Naive thymus-derived CD4-positive, alpha-beta T cell (primary cell): ENCODE measurements around the gene APP. TPM values are rescaled to one million over a fixed set of nuclear protein-coding genes. Genes with fewer than 3 reads are reported as not detected.
A peak's percentile ranks its signal among the peaks of the same experiment; 100 is the strongest.

Experiments
- ATAC-seq: fragments of 150-1000 bp; cut with Tn5 transposase; 2 replicates; pipeline ENCODE4 v1.10.0; 2021; ENCODE audit warnings: mild to moderate bottlenecking, moderate library complexity
- CTCF ChIA-PET: fragments of 350-600 bp; sonication (Branson Sonifier 250); formaldehyde crosslinking; loops from one replicate; lab custom pipeline; 2021; ENCODE audit warnings: antibody characterized with exemption; lab: Charles Lee
- POLR2A ChIA-PET: fragments of 350-600 bp; sonication (Branson Sonifier 250); formaldehyde crosslinking; loops from one replicate; lab custom pipeline; 2021; ENCODE audit warnings: antibody characterized with exemption, inconsistent platforms; lab: Charles Lee
- DNase-seq, 9 donors: peaks; one replicate each; pipeline versions ENCODE4 v3.0.0 to v3.0.0-alpha.2; 2020 to 2022; ENCODE audit warnings: mixed read lengths in 1 of 9
- H3K27ac ChIP-seq: one replicate; pipeline ENCODE4 v1.7.0; 2013; ENCODE audit warnings: mild to moderate bottlenecking, low read depth, low read length, moderate library complexity
- H3K27me3 ChIP-seq, 2 donors: one replicate each; pipeline ENCODE4 v1.7.0; 2013; ENCODE audit warnings: low read length in 2 of 2, mild to moderate bottlenecking in 2 of 2, moderate library complexity in 2 of 2; ENCODE audit not compliant: control insufficient read depth in 2 of 2, insufficient read depth in 2 of 2
- H3K36me3 ChIP-seq, 3 experiments: 1 replicate in 2 of 3; 2 replicates in 1 of 3; pipeline ENCODE4 v1.7.0; 2013; ENCODE audit warnings: low read length in 3 of 3, mild to moderate bottlenecking in 3 of 3, moderate library complexity in 1 of 3; ENCODE audit not compliant: insufficient read depth in 3 of 3, control insufficient read depth in 2 of 3
- H3K4me1 ChIP-seq, 2 donors: one replicate each; pipeline ENCODE4 v1.7.0; 2013; ENCODE audit warnings: low read length in 2 of 2, mild to moderate bottlenecking in 2 of 2, moderate library complexity in 1 of 2; ENCODE audit not compliant: control insufficient read depth in 2 of 2, insufficient read depth in 2 of 2
- H3K4me3 ChIP-seq: 2 replicates; pipeline ENCODE4 v1.7.0; 2013; ENCODE audit warnings: mild to moderate bottlenecking, low read length
- H3K9me3 ChIP-seq, 3 experiments: 1 replicate in 2 of 3; 2 replicates in 1 of 3; pipeline ENCODE4 v1.7.0; 2013; ENCODE audit warnings: low read length in 3 of 3; ENCODE audit not compliant: control insufficient read depth in 2 of 3
- H3K27ac Mint-ChIP-seq, 9 donors: one replicate each; pipeline ENCODE4 v1.8.0; 2020 to 2022; ENCODE audit warnings: mixed read lengths in 9 of 9, mild to moderate bottlenecking in 8 of 9, moderate library complexity in 5 of 9, inconsistent platforms in 2 of 9
- H3K27me3 Mint-ChIP-seq, 5 donors: one replicate each; pipeline ENCODE4 v1.8.0; 2021 to 2022; ENCODE audit warnings: mixed read lengths in 5 of 5, mild to moderate bottlenecking in 1 of 5
- H3K36me3 Mint-ChIP-seq, 5 donors: one replicate each; pipeline ENCODE4 v1.8.0; 2020 to 2022; ENCODE audit warnings: mixed read lengths in 5 of 5, mild to moderate bottlenecking in 3 of 5, inconsistent platforms in 1 of 5
- H3K4me1 Mint-ChIP-seq, 7 donors: one replicate each; pipeline ENCODE4 v1.8.0; 2020 to 2022; ENCODE audit warnings: mixed read lengths in 7 of 7, mild to moderate bottlenecking in 3 of 7, inconsistent platforms in 1 of 7
- H3K4me3 Mint-ChIP-seq, 10 donors: one replicate each; pipeline ENCODE4 v1.8.0; 2020 to 2022; ENCODE audit warnings: mild to moderate bottlenecking in 10 of 10, mixed read lengths in 10 of 10, moderate library complexity in 6 of 10, inconsistent platforms in 2 of 10
- H3K9me3 Mint-ChIP-seq, 11 donors: one replicate each; pipeline ENCODE4 v1.8.0; 2020 to 2022; ENCODE audit warnings: mixed read lengths in 11 of 11, mild to moderate bottlenecking in 4 of 11, inconsistent platforms in 1 of 11, moderate library complexity in 1 of 11
- intact Hi-C, 2 donors: fragments of 100-400 bp; cut with micrococcal nuclease; formaldehyde crosslinking; loops; one replicate each; pipeline ENCODE4 v1.15.1; 2023
- polyA plus RNA-seq, 2 donors: library from polyadenylated mRNA; unstranded; fragments of 300-500 nt; fragmentation: Illumina TruSeq; gene quantifications; one replicate each; pipeline ENCODE4 v1.2.3, GENCODE V29; 2021
- total RNA-seq, 6 experiments: library from RNA in 5 of 6; stranded (reverse) in 5 of 6; gene quantifications; 1 replicate in 5 of 6; 2 replicates in 1 of 6; pipeline ENCODE4 v1.2.3 and lab custom pipeline; 2021 to 2026

The APP gene
- total RNA-seq = 10 to 100 TPM; 43.1 to 68.0 (median 56.2) TPM
- 10 to 100 TPM; 19.8 to 24.8 TPM for polyA plus RNA-seq
- total RNA-seq (lab: John Stamatoyannopoulos, UW) = 75.6 reads per million, percentile 79 among the genes with 10 or more reads in this experiment

DNA sequence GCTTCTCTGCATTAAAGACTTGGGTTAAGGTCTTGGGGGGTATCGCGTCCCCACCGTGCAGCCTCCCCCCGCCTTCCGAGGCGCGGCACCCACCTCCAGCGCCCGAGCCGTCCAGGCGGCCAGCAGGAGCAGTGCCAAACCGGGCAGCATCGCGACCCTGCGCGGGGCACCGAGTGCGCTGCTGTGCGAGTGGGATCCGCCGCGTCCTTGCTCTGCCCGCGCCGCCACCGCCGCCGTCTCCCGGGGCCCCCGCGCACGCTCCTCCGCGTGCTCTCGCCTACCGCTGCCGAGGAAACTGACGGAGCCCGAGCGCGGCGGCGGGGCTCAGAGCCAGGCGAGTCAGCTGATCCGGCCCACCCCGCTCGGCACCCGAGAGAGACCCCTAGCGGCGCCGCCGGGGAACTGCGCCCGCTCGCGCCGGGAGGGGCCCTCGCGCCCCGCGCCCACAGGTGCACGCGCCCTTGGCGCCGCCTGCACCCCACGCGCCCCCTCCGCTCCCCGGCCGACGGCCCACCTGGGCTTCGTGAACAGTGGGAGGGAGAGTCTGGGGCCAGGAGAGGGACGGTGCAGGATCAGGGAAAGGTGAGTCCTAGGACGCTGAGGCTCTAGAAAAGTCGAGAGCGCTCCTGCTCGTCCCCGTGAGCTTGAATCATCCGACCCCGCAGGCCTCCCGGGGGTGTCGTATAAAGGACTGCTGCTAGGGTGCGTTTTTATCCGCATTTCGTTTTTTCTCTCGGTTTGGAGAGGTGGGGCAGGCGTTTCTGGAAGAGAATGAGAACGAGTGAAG is at the start of gene APP:
Gene APP, minus strand, starts transcription at position 300 of the 787 bp plus-strand sequence. Its CDS starts 150 bp downstream, at position 150.
- Mint-ChIP-seq H3K4me1 (peaks cover 5 to 37% (median 22%) of the 10 kb centered on the region in 7 donors), H3K27me3 (no peaks in the 10 kb centered on the region), H3K36me3 (no peaks in the 10 kb centered on the region), H3K4me3 (peak within 1 kb of the TSS; percentile 91 to 99 (median 96)), H3K9me3 (no peaks in the 10 kb centered on the region), H3K27ac (peak within 1 kb of the TSS; percentile 68 to 94 (median 79))
- POLR2A ChIA-PET = interaction anchor here (0.6 to 1.1 kb wide), 4 partner anchors 99 to 436 kb away, joined by 3 to 4 read pairs (median 4); partner anchors contain the start of genes ATP5PF and GABPA
- peak; percentile 95 for ATAC-seq
- Histone ChIP-seq H3K36me3 (peaks cover 0 to 13% (median 0%) of the 10 kb centered on the region in 3 experiments), H3K4me1 (peaks cover 0 to 6% of the 10 kb centered on the region in 2 donors), H3K27me3 (no peaks in the 10 kb centered on the region), H3K9me3 (no peaks in the 10 kb centered on the region), H3K4me3 (peak within 1 kb of the TSS; percentile 67), H3K27ac (peak within 1 kb of the TSS; percentile 68)
- CTCF ChIA-PET = interaction anchor here (0.6 to 2.8 kb wide), 10 partner anchors 43 to 574 kb away, joined by 3 to 15 read pairs (median 4); partner anchors contain the start of genes ATP5PF and GABPA
- DNase-seq = peak; percentile 81 to 99 (median 91)
- intact Hi-C loops = loop anchor here (1.0 to 10.0 kb wide), 10 partner anchors 100 to 608 kb away; partner anchors contain the start of genes ATP5PF (in 1 of the 2) and GABPA (in 1 of the 2)

DNA sequence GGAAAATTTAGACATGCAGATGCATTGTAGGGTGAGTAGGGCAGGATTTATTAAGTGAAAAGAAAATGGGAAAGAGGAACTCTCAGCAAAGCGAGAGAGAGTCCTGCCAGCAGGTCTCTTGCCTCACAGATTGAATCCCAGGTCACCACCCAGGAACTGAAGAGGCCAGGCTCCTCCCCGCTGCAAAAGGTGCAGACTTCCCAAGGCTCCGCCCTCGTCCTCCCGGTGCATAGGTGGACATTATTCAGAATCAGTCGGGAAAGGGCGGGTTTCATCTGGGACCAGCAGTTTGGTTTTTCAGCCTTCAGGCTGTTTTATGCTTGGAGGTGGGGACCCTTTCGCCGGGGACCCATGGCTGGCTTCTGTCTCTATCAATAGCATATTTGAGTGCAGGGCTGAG is 41.6 kb upstream of the APP start:
- Mint-ChIP-seq H3K36me3 (peaks cover 0 to 2% (median 0%) of the 10 kb centered on the region in 5 donors), H3K27me3 (peaks cover 0 to 4% (median 3%) of the 10 kb centered on the region in 5 donors), H3K4me3 (no peak overlapping the region), H3K4me1 (no peaks in the 10 kb centered on the region), H3K27ac (no peak overlapping the region), H3K9me3 (peaks cover 0 to 2% (median 2%) of the 10 kb centered on the region in 11 donors)
- no peaks in the 10 kb centered on the region for H3K9me3 ChIP-seq
- ChIA-PET POLR2A (no interaction called here), CTCF (no interaction called here)
- intact Hi-C loops = no loop called here
- H3K4me1 ChIP-seq = no peaks in the 10 kb centered on the region
- H3K36me3 ChIP-seq = no peaks in the 10 kb centered on the region
- no peaks in the 10 kb centered on the region for H3K27me3 ChIP-seq
- DNase-seq = no peak
- no peak overlapping the region for H3K27ac ChIP-seq
- H3K4me3 ChIP-seq = no peak overlapping the region
- ATAC-seq = no peak

DNA sequence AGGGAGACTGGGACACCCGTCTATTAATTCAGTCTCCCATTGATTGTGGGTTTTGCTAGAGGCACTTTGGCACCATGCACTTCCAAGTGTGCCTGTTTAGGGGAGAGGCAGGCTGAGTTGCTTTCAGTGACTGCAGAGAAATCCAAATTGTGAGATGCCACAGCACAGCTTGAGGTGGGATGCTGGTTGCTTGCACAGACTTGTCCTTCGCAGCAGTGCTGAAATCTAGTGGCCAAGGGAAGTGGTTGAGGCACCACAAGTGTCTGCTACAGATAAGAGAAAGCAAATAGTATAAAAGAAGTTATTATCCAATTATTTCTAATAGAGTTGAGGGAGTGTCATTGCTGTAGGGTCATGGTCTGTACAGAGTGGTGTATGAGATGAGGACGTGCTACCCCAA is 40.0 kb upstream of the APP start:
- no peaks in the 10 kb centered on the region for H3K36me3 ChIP-seq
- no peaks in the 10 kb centered on the region for H3K9me3 Mint-ChIP-seq
- no peaks in the 10 kb centered on the region for H3K36me3 Mint-ChIP-seq
- intact Hi-C loops = no loop called here
- H3K9me3 ChIP-seq = no peaks in the 10 kb centered on the region
- no peak overlapping the region for H3K4me3 ChIP-seq
- no peaks in the 10 kb centered on the region for H3K4me1 ChIP-seq
- no peak for DNase-seq
- ChIA-PET POLR2A (no interaction called here), CTCF (no interaction called here)
- H3K27ac Mint-ChIP-seq = no peak overlapping the region
- no peaks in the 10 kb centered on the region for H3K4me1 Mint-ChIP-seq
- H3K27me3 ChIP-seq = no peaks in the 10 kb centered on the region
- ATAC-seq = no peak
- H3K27ac ChIP-seq = no peak overlapping the region
- H3K27me3 Mint-ChIP-seq = peaks cover 0 to 5% (median 0%) of the 10 kb centered on the region in 5 donors
- no peak overlapping the region for H3K4me3 Mint-ChIP-seq

DNA sequence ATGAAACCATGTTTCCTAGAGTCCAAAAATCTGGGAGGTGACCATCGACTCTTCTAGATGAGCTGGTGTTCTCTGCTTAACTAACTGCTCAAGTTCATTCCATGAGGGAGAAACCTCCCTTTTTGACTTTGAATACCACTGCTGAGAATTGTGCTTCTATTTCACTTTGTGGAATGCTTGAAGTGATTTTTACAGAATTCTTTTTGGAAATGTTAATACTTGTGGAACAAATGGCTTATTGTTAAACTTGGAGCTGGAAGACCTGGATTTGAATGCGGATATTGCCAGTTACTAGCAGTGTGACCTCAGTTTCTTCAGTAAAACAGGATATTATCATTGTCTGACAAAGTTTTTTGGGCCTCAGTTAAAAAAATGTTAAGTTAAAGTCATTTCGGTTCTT is 36.5 kb upstream of the APP start:
- ATAC-seq (no peak), DNase-seq (no peak)
- ChIA-PET POLR2A (no interaction called here), CTCF (no interaction called here)
- no peak overlapping the region for H3K27ac Mint-ChIP-seq
- H3K4me3 ChIP-seq = no peak overlapping the region
- H3K4me1 Mint-ChIP-seq = no peaks in the 10 kb centered on the region
- H3K9me3 Mint-ChIP-seq = no peaks in the 10 kb centered on the region
- no peak overlapping the region for H3K27ac ChIP-seq
- no peaks in the 10 kb centered on the region for H3K4me1 ChIP-seq
- no peaks in the 10 kb centered on the region for H3K36me3 Mint-ChIP-seq
- no peaks in the 10 kb centered on the region for H3K9me3 ChIP-seq
- H3K27me3 Mint-ChIP-seq = peaks cover 0 to 5% (median 0%) of the 10 kb centered on the region in 5 donors
- no peaks in the 10 kb centered on the region for H3K36me3 ChIP-seq
- intact Hi-C loops = no loop called here
- H3K27me3 ChIP-seq = no peaks in the 10 kb centered on the region
- no peak overlapping the region for H3K4me3 Mint-ChIP-seq

DNA sequence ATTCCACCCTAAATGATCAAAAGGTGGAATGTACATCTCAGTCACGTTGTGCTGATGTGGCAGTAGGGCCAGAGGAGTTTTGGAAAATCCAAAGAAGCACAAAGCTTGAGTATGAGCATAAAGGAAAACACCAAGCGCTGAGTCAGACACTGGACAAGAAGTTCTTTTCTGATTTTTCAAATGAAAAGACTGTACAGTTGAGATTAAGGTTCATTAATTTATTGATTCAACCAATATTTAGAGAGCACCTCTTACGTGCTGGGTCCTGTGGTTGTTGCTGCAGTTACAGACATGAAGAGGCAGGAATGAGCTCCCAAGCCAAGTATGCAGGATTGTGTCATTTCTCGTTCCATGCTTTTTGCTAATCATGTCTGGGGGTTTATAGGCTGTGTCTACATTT is 28.9 kb upstream of the APP start:
- no peaks in the 10 kb centered on the region for H3K4me1 ChIP-seq
- Mint-ChIP-seq H3K36me3 (no peaks in the 10 kb centered on the region), H3K9me3 (no peaks in the 10 kb centered on the region), H3K4me1 (no peaks in the 10 kb centered on the region), H3K27ac (no peak overlapping the region), H3K4me3 (no peak overlapping the region), H3K27me3 (no peaks in the 10 kb centered on the region)
- DNase-seq (no peak), ATAC-seq (no peak)
- H3K27ac ChIP-seq = no peak overlapping the region
- H3K36me3 ChIP-seq = no peaks in the 10 kb centered on the region
- intact Hi-C loops = no loop called here
- no peaks in the 10 kb centered on the region for H3K27me3 ChIP-seq
- POLR2A ChIA-PET = no interaction called here
- CTCF ChIA-PET = no interaction called here
- no peaks in the 10 kb centered on the region for H3K9me3 ChIP-seq
- no peak overlapping the region for H3K4me3 ChIP-seq

DNA sequence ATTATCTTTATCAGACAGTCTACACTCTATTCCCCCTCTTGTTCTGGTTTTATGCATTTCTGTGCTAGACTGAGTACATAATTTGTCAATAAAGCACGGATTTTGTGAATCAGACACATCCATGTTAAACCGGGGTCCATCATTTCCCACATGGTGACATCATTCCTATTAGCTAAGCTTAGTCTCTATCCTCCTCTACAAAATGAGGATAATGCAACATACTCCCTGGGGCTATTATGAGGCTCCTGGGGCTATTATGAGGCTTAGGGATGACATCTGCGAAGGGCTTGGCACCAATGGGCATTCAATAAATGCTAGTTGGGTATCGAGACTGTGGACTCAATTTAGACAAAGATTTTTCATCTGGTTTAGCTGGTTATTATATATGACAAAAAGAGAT is 25.1 kb upstream of the APP start:
- ATAC-seq (no peak), DNase-seq (no peak)
- H3K9me3 Mint-ChIP-seq = no peaks in the 10 kb centered on the region
- ChIA-PET CTCF (no interaction called here), POLR2A (no interaction called here)
- no peak overlapping the region for H3K4me3 Mint-ChIP-seq
- Histone ChIP-seq H3K4me1 (no peaks in the 10 kb centered on the region), H3K9me3 (no peaks in the 10 kb centered on the region), H3K27ac (no peak overlapping the region), H3K27me3 (no peaks in the 10 kb centered on the region), H3K4me3 (no peak overlapping the region), H3K36me3 (no peaks in the 10 kb centered on the region)
- intact Hi-C loops = no loop called here
- no peaks in the 10 kb centered on the region for H3K4me1 Mint-ChIP-seq
- H3K36me3 Mint-ChIP-seq = peaks cover 0 to 3% (median 0%) of the 10 kb centered on the region in 5 donors
- H3K27ac Mint-ChIP-seq = no peak overlapping the region
- peaks cover 0 to 3% (median 0%) of the 10 kb centered on the region in 5 donors for H3K27me3 Mint-ChIP-seq
